SK-N-SH (cell line): Measurements from ENCODE around the gene ZEB1. TPM values are rescaled to one million over a fixed set of nuclear protein-coding genes. Genes with fewer than 3 reads are reported as not detected.

Experiments used
- CTCF ChIA-PET: fragments of 300-600, 350-600 bp; formaldehyde crosslinking; extraction: SDS; loops from one replicate; lab custom pipeline; 2021; lab: Yijun Ruan, JAX
- POLR2A ChIA-PET: fragments of 350-600 bp; sonication (Branson Sonifier 250); formaldehyde crosslinking; extraction: SDS; loops from one replicate; lab custom pipeline; 2020; ENCODE audit warnings: antibody characterized with exemption, inconsistent platforms; lab: Yijun Ruan, JAX
- DNase-seq: peaks from one replicate; pipeline ENCODE4 v3.0.0; 2012
- H2AFZ ChIP-seq: fragments of 200-600 bp; sonication (generic); 2 replicates; pipeline ENCODE4 v1.8.1; 2016; ENCODE audit warnings: antibody characterized with exemption, mild to moderate bottlenecking, low read depth
- H3F3A ChIP-seq: fragments of 200-600 bp; sonication (generic); replicated peaks from 2 replicates; pipeline ENCODE3; 2016; ENCODE audit warnings: antibody characterized with exemption, mild to moderate bottlenecking; ENCODE audit not compliant: insufficient read depth
- H3K27ac ChIP-seq, 2 experiments: fragments of 200-500 bp in 1 of 2; fragments of 200-600 bp in 1 of 2; sonication (Bioruptor generic) in 1 of 2; sonication (generic), shearing (Covaris generic) in 1 of 2; 2 replicates each; pipeline versions ENCODE4 v1.5.1 to v1.6.1; 2014 to 2016; ENCODE audit warnings: low read depth in 2 of 2, inconsistent platforms in 1 of 2, low read length in 1 of 2, mild to moderate bottlenecking in 1 of 2, mixed read lengths in 1 of 2
- H3K27me3 ChIP-seq: fragments of 200-600 bp; sonication (generic), shearing (Covaris generic); 2 replicates; pipeline ENCODE4 v1.6.1; 2016; ENCODE audit warnings: mixed run types; ENCODE audit not compliant: insufficient read depth
- H3K36me3 ChIP-seq, 2 experiments: fragments of 200-500 bp in 1 of 2; fragments of 200-600 bp in 1 of 2; sonication (Bioruptor generic) in 1 of 2; sonication (generic) in 1 of 2; replicated peaks in 1 of 2; 2 replicates each; pipeline versions ENCODE3 to v1.5.1; 2014 to 2016; ENCODE audit warnings: low read length in 1 of 2, mild to moderate bottlenecking in 1 of 2; ENCODE audit not compliant: insufficient read depth in 2 of 2, control insufficient read depth in 1 of 2
- H3K4me1 ChIP-seq, 2 experiments: fragments of 200-500 bp in 1 of 2; fragments of 200-600 bp in 1 of 2; sonication (Bioruptor generic) in 1 of 2; sonication (generic), shearing (Covaris generic) in 1 of 2; 2 replicates each; pipeline versions ENCODE4 v1.5.1 to v1.6.1; 2014 to 2016; ENCODE audit warnings: low read depth in 1 of 2, low read length in 1 of 2, mixed run types in 1 of 2; ENCODE audit not compliant: insufficient read depth in 2 of 2, control insufficient read depth in 1 of 2
- H3K4me2 ChIP-seq: fragments of 200-600 bp; sonication (generic), shearing (Covaris generic); 2 replicates; pipeline ENCODE4 v1.6.1; 2017; ENCODE audit warnings: mixed run types
- H3K4me3 ChIP-seq, 2 experiments: fragments of 200-500 bp in 1 of 2; fragments of 200-600 bp in 1 of 2; sonication (Bioruptor generic) in 1 of 2; sonication (generic), shearing (Covaris generic) in 1 of 2; 2 replicates each; pipeline versions ENCODE4 v1.5.1 to v1.8.1; 2014 to 2016; ENCODE audit warnings: low read depth in 2 of 2, inconsistent platforms in 1 of 2, low read length in 1 of 2, mild to moderate bottlenecking in 1 of 2, mixed read lengths in 1 of 2, moderate library complexity in 1 of 2
- H3K79me2 ChIP-seq: fragments of 200-600 bp; sonication (generic); 2 replicates; pipeline ENCODE4 v1.8.1; 2017; ENCODE audit warnings: mild to moderate bottlenecking; ENCODE audit not compliant: insufficient read depth
- H3K9ac ChIP-seq: fragments of 200-600 bp; sonication (generic); 2 replicates; pipeline ENCODE4 v1.6.1; 2017; ENCODE audit warnings: mixed run types
- H3K9me2 ChIP-seq: fragments of 200-600 bp; sonication (generic); 2 replicates; pipeline ENCODE4 v1.6.1; 2017; ENCODE audit warnings: mixed run types
- H3K9me3 ChIP-seq: fragments of 200-600 bp; sonication (generic); 2 replicates; pipeline ENCODE4 v1.6.1; 2017; ENCODE audit warnings: mixed run types, mild to moderate bottlenecking, moderate library complexity
- H4K20me1 ChIP-seq: fragments of 200-600 bp; sonication (generic); 2 replicates; pipeline ENCODE4 v1.6.1; 2017; ENCODE audit warnings: mild to moderate bottlenecking, mixed run types; ENCODE audit not compliant: insufficient read depth
- EZH2phosphoT487 ChIP-seq: fragments of 200-600 bp; sonication (generic); IDR thresholded peaks from 2 replicates; pipeline ENCODE4 v1.6.1; 2017; ENCODE audit warnings: low read depth, mixed run types, mild to moderate bottlenecking, antibody characterized with exemption, moderate library complexity, borderline replicate concordance
- FOXJ3 ChIP-seq: sonication (generic); formaldehyde crosslinking; IDR thresholded peaks from 2 replicates; pipeline ENCODE4 v1.5.1; 2020; ENCODE audit warnings: mild to moderate bottlenecking, missing genetic modification reagents
- FOXM1 ChIP-seq: IDR thresholded peaks from 2 replicates; pipeline ENCODE4 v1.4.0; 2012; ENCODE audit warnings: low read depth, mild to moderate bottlenecking
- GATA2 ChIP-seq: sonication (generic); formaldehyde crosslinking; IDR thresholded peaks from 2 replicates; pipeline ENCODE4 v1.5.0; 2020; ENCODE audit warnings: mild to moderate bottlenecking, missing genetic modification reagents
- MXI1 ChIP-seq: IDR thresholded peaks from 2 replicates; pipeline ENCODE4 v1.6.1; 2012; ENCODE audit warnings: mild to moderate bottlenecking, low read depth, low read length, improper control_type of control experiment
- NFIC ChIP-seq: IDR thresholded peaks from 2 replicates; pipeline ENCODE4 v1.4.0; 2012; ENCODE audit warnings: borderline replicate concordance
- PBX3 ChIP-seq: IDR thresholded peaks from 2 replicates; pipeline ENCODE4; 2012
- RAD21 ChIP-seq: IDR thresholded peaks from 2 replicates; pipeline ENCODE4 v1.6.1; 2012; ENCODE audit warnings: mild to moderate bottlenecking, low read length
- RFX5 ChIP-seq: IDR thresholded peaks from 2 replicates; pipeline ENCODE4 v1.6.1; 2012; ENCODE audit warnings: mild to moderate bottlenecking, improper control_type of control experiment, low read length
- SMC3 ChIP-seq: IDR thresholded peaks from 2 replicates; pipeline ENCODE4 v1.6.1; 2012; ENCODE audit warnings: low read depth, low read length, improper control_type of control experiment
- TAF1 ChIP-seq: IDR thresholded peaks from 2 replicates; pipeline ENCODE4 v1.6.1; 2012; ENCODE audit warnings: low read depth, mild to moderate bottlenecking, low read length, moderate library complexity, borderline replicate concordance
- TCF12 ChIP-seq: IDR thresholded peaks from 2 replicates; pipeline ENCODE4 v1.4.0; 2012
- TEAD4 ChIP-seq: IDR thresholded peaks from 2 replicates; pipeline ENCODE4 v1.4.0; 2012; ENCODE audit warnings: mild to moderate bottlenecking, borderline replicate concordance; ENCODE audit not compliant: insufficient read depth
- ZBTB33 ChIP-seq: IDR thresholded peaks from 2 replicates; pipeline ENCODE4 v1.4.0; 2012; ENCODE audit warnings: low read depth, borderline replicate concordance
- WGBS: methylation state at CpG from one replicate; pipeline ENCODE4 v1.1.6; 2017; ENCODE audit warnings: low lambda C conversion rate; 5-methylcytosine and 5-hydroxymethylcytosine counted together
- polyA plus RNA-seq, 3 experiments: library from polyadenylated mRNA; depleted of rRNA; stranded (reverse); fragments of >200 nt; gene quantifications; 2 replicates each; pipeline ENCODE4 v1.2.3, GENCODE V29; 2012
- TF ChIP-seq, protein P1 (sequence below): fragments of 150-350 bp; IDR thresholded peaks from 2 replicates; pipeline ENCODE4 v1.6.1; 2016; ENCODE audit warnings: mild to moderate bottlenecking, low read depth, low read length
- TF ChIP-seq, protein P2 (sequence below): IDR thresholded peaks from 2 replicates; pipeline ENCODE4 v1.4.0; 2012; ENCODE audit warnings: low read depth
- TF ChIP-seq, protein P3 (sequence below): fragments of 150-350 bp; IDR thresholded peaks from 2 replicates; pipeline ENCODE4 v1.6.1; 2017; ENCODE audit warnings: antibody characterized with exemption, low read length, low read depth, borderline replicate concordance

The ZEB1 gene
- polyA plus RNA-seq, 1 of the 3 experiments (the other 2 are of a cell fraction) = 5.4 TPM

- Histone ChIP-seq H2AFZ (no peak overlapping the region), H4K20me1 (no peaks in the 10 kb centered on the region), H3K9me3 (no peaks in the 10 kb centered on the region), H3K9ac (no peak overlapping the region), H3K27me3 (no peaks in the 10 kb centered on the region), H3K27ac (no peak overlapping the region), H3K4me1 (no peaks in the 10 kb centered on the region), H3K36me3 (no peaks in the 10 kb centered on the region), H3K4me3 (no peak overlapping the region), H3K79me2 (no peaks in the 10 kb centered on the region), H3F3A (no peaks in the 10 kb centered on the region), H3K9me2 (no peaks in the 10 kb centered on the region), H3K4me2 (no peak overlapping the region)
- ChIA-PET CTCF (no interaction called here), POLR2A (no interaction called here)
- DNase-seq = no peak
- WGBS = 66% methylated on average over 3 of the region's 3 CpGs
- TF ChIP-seq RAD21 (no peak), TEAD4 (no peak), EZH2phosphoT487 (no peak), SMC3 (no peak), NFIC (no peak), RFX5 (no peak), PBX3 (no peak), MXI1 (no peak), TAF1 (no peak), FOXJ3 (CRISPR knock-in tag) (no peak), ZBTB33 (no peak), FOXM1 (no peak), GATA2 (CRISPR knock-in tag) (no peak), TCF12 (no peak)
- TF ChIP-seq, protein P1, sequence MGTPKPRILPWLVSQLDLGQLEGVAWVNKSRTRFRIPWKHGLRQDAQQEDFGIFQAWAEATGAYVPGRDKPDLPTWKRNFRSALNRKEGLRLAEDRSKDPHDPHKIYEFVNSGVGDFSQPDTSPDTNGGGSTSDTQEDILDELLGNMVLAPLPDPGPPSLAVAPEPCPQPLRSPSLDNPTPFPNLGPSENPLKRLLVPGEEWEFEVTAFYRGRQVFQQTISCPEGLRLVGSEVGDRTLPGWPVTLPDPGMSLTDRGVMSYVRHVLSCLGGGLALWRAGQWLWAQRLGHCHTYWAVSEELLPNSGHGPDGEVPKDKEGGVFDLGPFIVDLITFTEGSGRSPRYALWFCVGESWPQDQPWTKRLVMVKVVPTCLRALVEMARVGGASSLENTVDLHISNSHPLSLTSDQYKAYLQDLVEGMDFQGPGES = no peak
- TF ChIP-seq, protein P2, sequence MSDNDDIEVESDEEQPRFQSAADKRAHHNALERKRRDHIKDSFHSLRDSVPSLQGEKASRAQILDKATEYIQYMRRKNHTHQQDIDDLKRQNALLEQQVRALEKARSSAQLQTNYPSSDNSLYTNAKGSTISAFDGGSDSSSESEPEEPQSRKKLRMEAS = no peak
- TF ChIP-seq, protein P3, sequence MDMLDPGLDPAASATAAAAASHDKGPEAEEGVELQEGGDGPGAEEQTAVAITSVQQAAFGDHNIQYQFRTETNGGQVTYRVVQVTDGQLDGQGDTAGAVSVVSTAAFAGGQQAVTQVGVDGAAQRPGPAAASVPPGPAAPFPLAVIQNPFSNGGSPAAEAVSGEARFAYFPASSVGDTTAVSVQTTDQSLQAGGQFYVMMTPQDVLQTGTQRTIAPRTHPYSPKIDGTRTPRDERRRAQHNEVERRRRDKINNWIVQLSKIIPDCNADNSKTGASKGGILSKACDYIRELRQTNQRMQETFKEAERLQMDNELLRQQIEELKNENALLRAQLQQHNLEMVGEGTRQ = no peak
- TF ChIP-seq, all 33 proteins: peak for 0
These were observed 28.6 kb upstream of the ZEB1 start for GRCh38 chr10:31290386-31290785.
